ENCODE data around the gene ZNF81. TPM values are rescaled to one million over a fixed set of nuclear protein-coding genes. Genes with fewer than 3 reads are reported as not detected.
"Not testable (repeated sequence)": the region's sequence is repeated elsewhere in the genome, so short reads cannot be mapped to it uniquely, and the experiment has no call there.

Gene ZNF81
- total and polyA plus RNA-seq, 4 donors, result 0.74 to 5.4 (median 2.0) TPM

DNA sequence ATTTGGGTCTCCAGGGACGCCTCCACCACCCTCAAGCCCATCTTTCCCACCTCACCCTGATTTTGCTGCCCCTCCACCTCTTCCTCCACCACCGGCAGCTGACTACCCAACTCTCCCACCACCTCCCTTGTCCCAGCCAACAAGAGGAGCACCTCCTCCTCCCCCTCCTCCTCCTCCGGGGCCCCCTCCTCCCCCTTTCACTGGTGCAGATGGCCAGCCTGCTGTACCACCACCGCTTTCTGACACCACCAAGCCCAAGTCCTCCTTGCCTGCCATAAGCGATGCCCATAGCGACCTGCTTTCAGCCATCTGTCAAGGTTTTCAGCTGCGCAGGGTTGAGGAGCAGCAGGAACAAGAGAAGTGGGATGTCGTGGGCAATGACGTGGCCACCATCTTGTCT is 32.4 kb upstream of the ZNF81 start:
- Histone ChIP-seq H3K4me3 (ENCODE audit: low read depth in 1 of 3, low read length in 3 of 3) (no peak overlapping the region), H3K4me1 (ENCODE audit: control insufficient read depth in 4 of 4, insufficient read depth in 4 of 4, low read length in 3 of 4) (no peaks in the 10 kb centered on the region), H3K9ac (ENCODE audit: low read depth in 1 of 2, low read length in 2 of 2) (no peak overlapping the region), H3K36me3 (ENCODE audit: control insufficient read depth in 4 of 4, insufficient read depth in 3 of 4, low read depth in 1 of 4, low read length in 3 of 4) (no peaks in the 10 kb centered on the region), H3K9me3 (ENCODE audit: control insufficient read depth in 4 of 4, low read length in 3 of 4) (no peaks in the 10 kb centered on the region), H3K27ac (ENCODE audit: low read depth in 1 of 2, low read length in 2 of 2) (no peak overlapping the region), H3K27me3 (ENCODE audit: control insufficient read depth in 4 of 4, insufficient read depth in 4 of 4, low read length in 3 of 4) (no peaks in the 10 kb centered on the region)
- no peak for DNase-seq (ENCODE audit: low spot score)
- TF ChIP-seq YY1 (IDR thresholded peaks at IDR 0.05), result no peak
- TF ChIP-seq, protein P1, sequence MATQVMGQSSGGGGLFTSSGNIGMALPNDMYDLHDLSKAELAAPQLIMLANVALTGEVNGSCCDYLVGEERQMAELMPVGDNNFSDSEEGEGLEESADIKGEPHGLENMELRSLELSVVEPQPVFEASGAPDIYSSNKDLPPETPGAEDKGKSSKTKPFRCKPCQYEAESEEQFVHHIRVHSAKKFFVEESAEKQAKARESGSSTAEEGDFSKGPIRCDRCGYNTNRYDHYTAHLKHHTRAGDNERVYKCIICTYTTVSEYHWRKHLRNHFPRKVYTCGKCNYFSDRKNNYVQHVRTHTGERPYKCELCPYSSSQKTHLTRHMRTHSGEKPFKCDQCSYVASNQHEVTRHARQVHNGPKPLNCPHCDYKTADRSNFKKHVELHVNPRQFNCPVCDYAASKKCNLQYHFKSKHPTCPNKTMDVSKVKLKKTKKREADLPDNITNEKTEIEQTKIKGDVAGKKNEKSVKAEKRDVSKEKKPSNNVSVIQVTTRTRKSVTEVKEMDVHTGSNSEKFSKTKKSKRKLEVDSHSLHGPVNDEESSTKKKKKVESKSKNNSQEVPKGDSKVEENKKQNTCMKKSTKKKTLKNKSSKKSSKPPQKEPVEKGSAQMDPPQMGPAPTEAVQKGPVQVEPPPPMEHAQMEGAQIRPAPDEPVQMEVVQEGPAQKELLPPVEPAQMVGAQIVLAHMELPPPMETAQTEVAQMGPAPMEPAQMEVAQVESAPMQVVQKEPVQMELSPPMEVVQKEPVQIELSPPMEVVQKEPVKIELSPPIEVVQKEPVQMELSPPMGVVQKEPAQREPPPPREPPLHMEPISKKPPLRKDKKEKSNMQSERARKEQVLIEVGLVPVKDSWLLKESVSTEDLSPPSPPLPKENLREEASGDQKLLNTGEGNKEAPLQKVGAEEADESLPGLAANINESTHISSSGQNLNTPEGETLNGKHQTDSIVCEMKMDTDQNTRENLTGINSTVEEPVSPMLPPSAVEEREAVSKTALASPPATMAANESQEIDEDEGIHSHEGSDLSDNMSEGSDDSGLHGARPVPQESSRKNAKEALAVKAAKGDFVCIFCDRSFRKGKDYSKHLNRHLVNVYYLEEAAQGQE (IDR thresholded peaks at IDR 0.05), result no peak
- TF ChIP-seq HNF4A (conservative IDR thresholded peaks at IDR 0.05), result no peak
- TF ChIP-seq HNF4G (IDR thresholded peaks at IDR 0.05), result no peak
- WGBS, result 95% methylated on average over 9 of the region's 9 CpGs

DNA sequence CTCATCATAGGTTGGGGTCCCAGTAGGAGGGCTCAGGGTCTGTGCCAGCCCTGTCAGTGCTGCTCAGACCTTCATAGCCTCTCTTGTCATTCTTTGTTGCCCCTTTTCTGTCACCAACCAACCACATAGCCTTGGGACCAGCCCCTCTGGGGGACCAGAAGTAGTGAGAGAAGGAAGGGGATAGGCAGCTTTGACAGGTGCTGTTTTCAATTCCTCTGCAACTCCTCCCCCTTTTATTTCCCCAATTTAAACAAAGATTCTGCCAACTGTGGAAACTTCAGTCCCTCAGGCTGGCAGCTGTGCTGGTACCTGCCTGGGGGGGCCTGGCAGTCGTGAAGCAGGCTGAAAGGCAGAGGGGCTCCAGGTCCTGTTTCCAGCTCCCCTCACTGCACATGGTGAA is 30.9 kb upstream of the ZNF81 start:
- not testable (repeated sequence) for H3K4me1 ChIP-seq (ENCODE audit: control insufficient read depth in 4 of 4, insufficient read depth in 4 of 4, low read length in 3 of 4); H3K36me3 ChIP-seq (ENCODE audit: control insufficient read depth in 4 of 4, insufficient read depth in 3 of 4, low read depth in 1 of 4, low read length in 3 of 4); H3K9ac ChIP-seq (ENCODE audit: low read depth in 1 of 2, low read length in 2 of 2); H3K9me3 ChIP-seq (ENCODE audit: control insufficient read depth in 4 of 4, low read length in 3 of 4); DNase-seq (ENCODE audit: low spot score); H3K27ac ChIP-seq (ENCODE audit: low read depth in 1 of 2, low read length in 2 of 2); H3K27me3 ChIP-seq (ENCODE audit: control insufficient read depth in 4 of 4, insufficient read depth in 4 of 4, low read length in 3 of 4); H3K4me3 ChIP-seq (ENCODE audit: low read depth in 1 of 3, low read length in 3 of 3)
- 78% methylated on average over 1 of the region's 1 CpG for WGBS

DNA sequence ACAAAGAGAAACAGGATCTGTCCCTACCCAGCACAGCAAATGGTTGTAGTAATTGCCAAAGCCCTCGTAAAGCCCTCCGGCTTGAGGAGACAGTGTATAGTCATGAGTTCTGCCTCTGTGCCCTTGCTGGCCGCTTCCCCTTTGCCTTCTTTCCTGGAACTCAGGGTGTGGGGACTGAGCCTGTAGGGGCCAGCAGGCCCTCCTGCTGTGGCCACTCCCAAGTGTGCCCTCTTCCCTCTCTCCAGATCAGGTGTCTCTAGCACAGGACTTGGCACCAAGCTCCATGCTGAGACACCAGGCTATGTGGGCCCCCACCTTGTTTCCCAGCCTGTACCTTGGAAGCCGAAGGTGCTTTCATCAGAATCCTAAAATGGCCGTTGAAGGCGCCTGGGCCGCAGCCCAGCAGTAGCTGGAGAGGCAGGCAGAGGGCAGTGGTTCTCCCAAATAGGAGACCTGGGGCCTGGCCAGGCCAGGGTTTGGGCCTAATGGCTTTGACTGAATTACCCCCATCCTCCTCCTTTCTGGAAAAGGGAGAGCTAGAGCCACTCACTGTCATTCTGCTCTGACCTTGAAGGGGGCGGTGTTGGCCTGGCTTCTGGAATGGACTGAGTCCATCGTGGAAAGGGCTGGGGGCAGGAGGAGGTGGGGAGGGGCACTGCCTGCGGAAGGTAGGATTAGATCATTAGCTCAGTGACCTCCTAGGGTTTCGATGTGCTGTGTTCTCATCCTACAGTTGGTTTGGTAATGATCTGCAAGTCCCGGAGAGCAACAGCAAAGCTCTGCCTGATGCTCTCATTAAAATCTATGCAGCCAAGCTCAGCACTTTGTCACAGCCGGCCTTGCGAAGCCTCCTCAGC is 30.1 kb upstream of the ZNF81 start:
- H3K9me3 ChIP-seq (ENCODE audit: control insufficient read depth in 4 of 4, low read length in 3 of 4); H3K36me3 ChIP-seq (ENCODE audit: control insufficient read depth in 4 of 4, insufficient read depth in 3 of 4, low read depth in 1 of 4, low read length in 3 of 4); H3K9ac ChIP-seq (ENCODE audit: low read depth in 1 of 2, low read length in 2 of 2); H3K4me1 ChIP-seq (ENCODE audit: control insufficient read depth in 4 of 4, insufficient read depth in 4 of 4, low read length in 3 of 4); H3K27ac ChIP-seq (ENCODE audit: low read depth in 1 of 2, low read length in 2 of 2); H3K27me3 ChIP-seq (ENCODE audit: control insufficient read depth in 4 of 4, insufficient read depth in 4 of 4, low read length in 3 of 4); H3K4me3 ChIP-seq (ENCODE audit: low read depth in 1 of 3, low read length in 3 of 3); DNase-seq (ENCODE audit: low spot score): not testable (repeated sequence)
- WGBS, result 91% methylated on average over 13 of the region's 14 CpGs

DNA sequence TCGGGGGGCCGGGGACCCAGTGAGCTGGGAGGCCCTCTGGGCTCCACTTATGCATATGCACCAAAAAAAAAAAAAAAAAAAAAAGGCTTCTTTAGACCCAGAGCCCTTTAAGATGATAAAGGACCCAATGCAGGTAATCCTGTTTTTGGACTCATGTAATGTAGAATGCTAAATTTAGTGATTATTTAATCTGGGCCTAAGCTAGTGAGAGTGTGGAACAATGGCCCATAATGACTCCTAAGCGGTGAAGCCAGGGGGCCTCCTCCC is 29.5 kb upstream of the ZNF81 start:
- H3K9me3 ChIP-seq (ENCODE audit: control insufficient read depth in 4 of 4, low read length in 3 of 4); H3K9ac ChIP-seq (ENCODE audit: low read depth in 1 of 2, low read length in 2 of 2); H3K27ac ChIP-seq (ENCODE audit: low read depth in 1 of 2, low read length in 2 of 2); H3K4me1 ChIP-seq (ENCODE audit: control insufficient read depth in 4 of 4, insufficient read depth in 4 of 4, low read length in 3 of 4); H3K4me3 ChIP-seq (ENCODE audit: low read depth in 1 of 3, low read length in 3 of 3); DNase-seq (ENCODE audit: low spot score); H3K36me3 ChIP-seq (ENCODE audit: control insufficient read depth in 4 of 4, insufficient read depth in 3 of 4, low read depth in 1 of 4, low read length in 3 of 4); H3K27me3 ChIP-seq (ENCODE audit: control insufficient read depth in 4 of 4, insufficient read depth in 4 of 4, low read length in 3 of 4): not testable (repeated sequence)
- 94% methylated on average over 3 of the region's 3 CpGs for WGBS

DNA sequence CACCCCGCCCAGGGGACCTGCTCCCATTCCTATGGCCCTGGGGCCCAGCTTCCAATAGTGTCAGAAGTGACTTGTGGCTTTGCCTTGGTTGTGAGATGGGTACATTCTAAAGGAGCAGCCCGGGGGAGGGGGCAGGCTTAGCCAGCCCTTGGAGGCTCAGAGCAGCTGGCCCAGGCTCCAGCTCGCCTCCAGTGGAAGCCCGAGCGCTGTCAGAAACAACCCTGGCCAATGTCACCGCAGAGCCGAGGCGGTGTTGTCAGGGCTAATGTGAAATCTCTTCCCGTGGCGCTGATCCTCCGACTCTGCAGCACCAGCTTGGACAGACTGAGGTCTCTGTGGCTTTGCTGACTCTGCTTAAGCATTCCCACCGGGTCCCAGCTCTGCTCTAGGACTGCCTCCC is 29.2 kb upstream of the ZNF81 start:
- Histone ChIP-seq H3K9me3 (ENCODE audit: control insufficient read depth in 4 of 4, low read length in 3 of 4) (no peaks in the 10 kb centered on the region), H3K4me3 (ENCODE audit: low read depth in 1 of 3, low read length in 3 of 3) (no peak overlapping the region), H3K36me3 (ENCODE audit: control insufficient read depth in 4 of 4, insufficient read depth in 3 of 4, low read depth in 1 of 4, low read length in 3 of 4) (no peaks in the 10 kb centered on the region), H3K27me3 (ENCODE audit: control insufficient read depth in 4 of 4, insufficient read depth in 4 of 4, low read length in 3 of 4) (no peaks in the 10 kb centered on the region), H3K27ac (ENCODE audit: low read depth in 1 of 2, low read length in 2 of 2) (no peak overlapping the region), H3K9ac (ENCODE audit: low read depth in 1 of 2, low read length in 2 of 2) (no peak overlapping the region), H3K4me1 (ENCODE audit: control insufficient read depth in 4 of 4, insufficient read depth in 4 of 4, low read length in 3 of 4) (no peaks in the 10 kb centered on the region)
- 63% methylated on average over 12 of the region's 12 CpGs for WGBS
- no peak for DNase-seq (ENCODE audit: low spot score)
- TF ChIP-seq, protein P2, sequence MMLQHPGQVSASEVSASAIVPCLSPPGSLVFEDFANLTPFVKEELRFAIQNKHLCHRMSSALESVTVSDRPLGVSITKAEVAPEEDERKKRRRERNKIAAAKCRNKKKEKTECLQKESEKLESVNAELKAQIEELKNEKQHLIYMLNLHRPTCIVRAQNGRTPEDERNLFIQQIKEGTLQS (IDR thresholded peaks at IDR 0.05), result no peak
- TF ChIP-seq, protein P3, sequence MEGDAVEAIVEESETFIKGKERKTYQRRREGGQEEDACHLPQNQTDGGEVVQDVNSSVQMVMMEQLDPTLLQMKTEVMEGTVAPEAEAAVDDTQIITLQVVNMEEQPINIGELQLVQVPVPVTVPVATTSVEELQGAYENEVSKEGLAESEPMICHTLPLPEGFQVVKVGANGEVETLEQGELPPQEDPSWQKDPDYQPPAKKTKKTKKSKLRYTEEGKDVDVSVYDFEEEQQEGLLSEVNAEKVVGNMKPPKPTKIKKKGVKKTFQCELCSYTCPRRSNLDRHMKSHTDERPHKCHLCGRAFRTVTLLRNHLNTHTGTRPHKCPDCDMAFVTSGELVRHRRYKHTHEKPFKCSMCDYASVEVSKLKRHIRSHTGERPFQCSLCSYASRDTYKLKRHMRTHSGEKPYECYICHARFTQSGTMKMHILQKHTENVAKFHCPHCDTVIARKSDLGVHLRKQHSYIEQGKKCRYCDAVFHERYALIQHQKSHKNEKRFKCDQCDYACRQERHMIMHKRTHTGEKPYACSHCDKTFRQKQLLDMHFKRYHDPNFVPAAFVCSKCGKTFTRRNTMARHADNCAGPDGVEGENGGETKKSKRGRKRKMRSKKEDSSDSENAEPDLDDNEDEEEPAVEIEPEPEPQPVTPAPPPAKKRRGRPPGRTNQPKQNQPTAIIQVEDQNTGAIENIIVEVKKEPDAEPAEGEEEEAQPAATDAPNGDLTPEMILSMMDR (IDR thresholded peaks at IDR 0.05; ENCODE audit: low read depth, low read length, missing input control), result no peak
- TF ChIP-seq, protein P4, sequence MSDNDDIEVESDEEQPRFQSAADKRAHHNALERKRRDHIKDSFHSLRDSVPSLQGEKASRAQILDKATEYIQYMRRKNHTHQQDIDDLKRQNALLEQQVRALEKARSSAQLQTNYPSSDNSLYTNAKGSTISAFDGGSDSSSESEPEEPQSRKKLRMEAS (IDR thresholded peaks at IDR 0.05), result no peak
- TF ChIP-seq JUND (IDR thresholded peaks at IDR 0.05) (no peak), NR2F2 (IDR thresholded peaks at IDR 0.05) (no peak), HNF4G (IDR thresholded peaks at IDR 0.05) (no peak)
